K562 (cell line): ENCODE results near the gene IRF8. TPM values are rescaled to one million over a fixed set of nuclear protein-coding genes. Genes with fewer than 3 reads are reported as not detected.

Experiments
- ATAC-seq: fragments of 200-7000 bp; cut with Tn5 transposase; 3 replicates; pipeline ENCODE4 v1.9.1; 2020; ENCODE audit warnings: moderate library complexity
- BruUV-seq: library from RNA; stranded (reverse); fragments of 400-500 nt; replicated peaks from 2 replicates; lab custom pipeline; 2021; lab: Mats Ljungman, UMichigan
- CTCF ChIA-PET: fragments of 300-600 bp; formaldehyde crosslinking; extraction: SDS; loops from one replicate; lab custom pipeline; 2021; ENCODE audit warnings: low intra/inter-chr PET ratio; lab: Yijun Ruan, JAX
- POLR2A ChIA-PET: fragments of 300-600, 350-650 bp; sonication (Branson Sonifier 250); formaldehyde crosslinking; extraction: SDS; loops from one replicate; lab custom pipeline; 2021; ENCODE audit warnings: antibody characterized with exemption, inconsistent platforms; lab: Yijun Ruan, JAX
- DNase-seq, 4 experiments: peaks; one replicate each; pipeline versions ENCODE4 v3.0.0 to v3.0.0-alpha.2; 2011 to 2018; ENCODE audit warnings: low spot score in 3 of 4, mixed read lengths in 3 of 4; ENCODE audit errors: extremely low read depth in 1 of 4
- FAIRE-seq: peaks from 2 replicates; lab custom pipeline; 2011; peaks lifted over from hg19 to GRCh38; lab: Jason Lieb, UNC
- H2AFZ ChIP-seq: 2 replicates; pipeline ENCODE4 v1.6.0; 2011; ENCODE audit warnings: low read depth, low read length, control low read depth, inconsistent platforms
- H3K27ac ChIP-seq: fragments of 200-600 bp; 3 replicates; pipeline ENCODE4 v1.8.0; 2011; ENCODE audit warnings: low read depth, mild to moderate bottlenecking, control low read depth, inconsistent platforms, low read length, moderate library complexity, mixed read lengths; ENCODE audit errors: extremely low read depth
- H3K27me3 ChIP-seq, 2 experiments: fragments of 300-600 bp in 1 of 2; 2 replicates in 1 of 2; 3 replicates in 1 of 2; pipeline versions ENCODE4 v1.6.0 to v1.8.0; 2011; ENCODE audit warnings: inconsistent platforms in 2 of 2, low read length in 2 of 2, mild to moderate bottlenecking in 1 of 2, mixed read lengths in 1 of 2, moderate library complexity in 1 of 2; ENCODE audit not compliant: control insufficient read depth in 2 of 2, insufficient read depth in 2 of 2
- H3K36me3 ChIP-seq: fragments of 300-600 bp; 3 replicates; pipeline ENCODE4 v1.8.0; 2011; ENCODE audit warnings: mild to moderate bottlenecking, low read length, inconsistent platforms; ENCODE audit not compliant: control insufficient read depth, insufficient read depth
- H3K4me1 ChIP-seq, 2 experiments: fragments of 200-600 bp in 1 of 2; replicated peaks in 1 of 2; 2 replicates in 1 of 2; 3 replicates in 1 of 2; pipeline versions ENCODE4 v1.5.1 to v1.8.0; 2011; ENCODE audit warnings: inconsistent platforms in 2 of 2, low read length in 2 of 2, mild to moderate bottlenecking in 1 of 2, mixed read lengths in 1 of 2, moderate library complexity in 1 of 2; ENCODE audit not compliant: control insufficient read depth in 2 of 2, insufficient read depth in 2 of 2
- H3K4me2 ChIP-seq: 2 replicates; pipeline ENCODE4 v1.6.1; 2011; ENCODE audit warnings: low read length, control low read depth, inconsistent platforms, mixed read lengths; ENCODE audit not compliant: insufficient read depth
- H3K4me3 ChIP-seq: fragments of 200-600 bp; sonication (generic), shearing (Covaris generic); 2 replicates; pipeline ENCODE4 v1.5.1; 2016; ENCODE audit warnings: control low read depth, inconsistent platforms
- H3K79me2 ChIP-seq: fragments of 200-600 bp; 3 replicates; pipeline ENCODE4 v1.8.0; 2011; ENCODE audit warnings: low read length, inconsistent platforms; ENCODE audit not compliant: control insufficient read depth, insufficient read depth
- H3K9ac ChIP-seq, 2 experiments: 2 replicates each; pipeline versions ENCODE4 v1.6.0 to v1.6.1; 2011; ENCODE audit warnings: low read depth in 2 of 2, low read length in 2 of 2, control low read depth in 1 of 2, inconsistent platforms in 1 of 2, mild to moderate bottlenecking in 1 of 2, mixed read lengths in 1 of 2; ENCODE audit not compliant: insufficient read depth in 1 of 2
- H3K9me1 ChIP-seq: one replicate; pipeline ENCODE4 v1.6.0; 2011; ENCODE audit warnings: inconsistent platforms, mild to moderate bottlenecking, low read length, moderate library complexity; ENCODE audit not compliant: control insufficient read depth, insufficient read depth
- H3K9me3 ChIP-seq: replicated peaks from 2 replicates; pipeline ENCODE4 v1.5.1; 2011; ENCODE audit warnings: low read depth, low read length, inconsistent platforms; ENCODE audit not compliant: control insufficient read depth, insufficient read depth
- H4K20me1 ChIP-seq: replicated peaks from 2 replicates; pipeline ENCODE4 v1.6.1; 2011; ENCODE audit warnings: low read length, inconsistent platforms, mixed read lengths; ENCODE audit not compliant: control insufficient read depth, insufficient read depth
- ARID2 ChIP-seq: fragments of 450-650 bp; IDR thresholded peaks from 2 replicates; pipeline ENCODE4 v1.6.1; 2017; ENCODE audit warnings: antibody characterized with exemption, mild to moderate bottlenecking
- BRD9 ChIP-seq: fragments of 450-650 bp; IDR thresholded peaks from 2 replicates; pipeline ENCODE4 v1.6.1; 2018; ENCODE audit warnings: low read depth; ENCODE audit not compliant: partially characterized antibody
- CREB3 ChIP-seq: fragments of 450-650 bp; conservative IDR thresholded peaks from 2 replicates; pipeline ENCODE4 v1.6.1; 2016; ENCODE audit warnings: missing genetic modification characterization, low read depth, mild to moderate bottlenecking, missing compliant biosample characterization, moderate library complexity
- HCFC1 ChIP-seq: IDR thresholded peaks from 2 replicates; pipeline ENCODE4 v1.6.1; 2012; ENCODE audit warnings: low read depth, low read length, improper control_type of control experiment
- MAFG ChIP-seq: fragments of 450-650 bp; conservative IDR thresholded peaks from 2 replicates; pipeline ENCODE4 v1.6.1; 2016; ENCODE audit warnings: missing genetic modification characterization, missing compliant biosample characterization
- PHF20 ChIP-seq: fragments of 450-650 bp; IDR thresholded peaks from 2 replicates; pipeline ENCODE4 v1.6.1; 2018; ENCODE audit not compliant: partially characterized antibody
- SAFB2 ChIP-seq: fragments of 200-400 bp; formaldehyde crosslinking; IDR thresholded peaks from 2 replicates; pipeline ENCODE4 v1.6.1; 2018; ENCODE audit warnings: borderline replicate concordance, low read length, low read depth, moderate library complexity; ENCODE audit not compliant: severe bottlenecking
- TRIM28 ChIP-seq: fragments of 450-650 bp; IDR thresholded peaks from 2 replicates; pipeline ENCODE4 v1.6.1; 2017
- ZFP91 ChIP-seq: sonication (generic); formaldehyde crosslinking; IDR thresholded peaks from 2 replicates; pipeline ENCODE4 v1.8.0; 2022; ENCODE audit warnings: mild to moderate bottlenecking, missing genetic modification reagents
- ZNF133 ChIP-seq: fragments of 250-450 bp; sonication (Bioruptor Pico); IDR thresholded peaks from 2 replicates; pipeline ENCODE4 v1.4.0; 2020; ENCODE audit warnings: mild to moderate bottlenecking
- ZNF23 ChIP-seq: fragments of 250-450 bp; sonication (Bioruptor Pico); IDR thresholded peaks from 2 replicates; pipeline ENCODE4 v1.4.0; 2020; ENCODE audit warnings: mild to moderate bottlenecking
- ZNF644 ChIP-seq: fragments of 200-800 bp; sonication (Bioruptor generic); IDR thresholded peaks from 2 replicates; pipeline ENCODE4 v1.6.1; 2016; ENCODE audit warnings: low read depth, missing genetic modification characterization, missing compliant biosample characterization
- ZNF668 ChIP-seq: fragments of 250-450 bp; sonication (Bioruptor Pico); IDR thresholded peaks from 2 replicates; pipeline ENCODE4 v1.8.0; 2022; ENCODE audit warnings: mild to moderate bottlenecking, inconsistent platforms
- WGBS: fragments of 100-300 bp; shearing (Covaris generic); methylation state at CpG from one replicate; pipeline ENCODE4 v1.1.6; 2016; ENCODE audit warnings: low coverage, mixed read lengths; ENCODE audit not compliant: insufficient coverage; ENCODE audit errors: missing lambda C conversion rate; 5-methylcytosine and 5-hydroxymethylcytosine counted together
- in situ Hi-C: fragments of 300-500 bp; cut with MboI; formaldehyde crosslinking; loops from 4 replicates; pipeline ENCODE4 v1.15.0; 2018; ENCODE audit warnings: inconsistent platforms, mixed read lengths
- intact Hi-C: fragments of 100-400 bp; cut with micrococcal nuclease; formaldehyde crosslinking; loops from 2 replicates; pipeline ENCODE4 v1.14.2; 2022
- polyA plus RNA-seq, 8 experiments: library from polyadenylated mRNA; depleted of rRNA in 4 of 8; stranded (reverse) in 5 of 8; unstranded in 3 of 8; fragments of >200 nt; fragmentation: Nextera tagmentation in 2 of 8; fragmentation: Illumina TruSeq in 1 of 8; extraction: Ambion mirVana in 2 of 8; extraction: Trizol in 1 of 8; gene quantifications; 2 replicates each; pipeline versions ENCODE4 v1.2.1 to v1.2.3, GENCODE V29; 2011 to 2014; ENCODE audit warnings: inconsistent platforms in 1 of 8, missing spikeins in 1 of 8
- total RNA-seq, 7 experiments: library from RNA; depleted of rRNA in 6 of 7; stranded (reverse); fragments of >200 nt in 6 of 7; fragmentation: Illumina TruSeq in 2 of 7; extraction: Trizol in 2 of 7; gene quantifications; 2 replicates each; pipeline versions ENCODE4 v1.2.1 to v1.2.3, GENCODE V29; 2011 to 2021; ENCODE audit warnings: low replicate concordance in 1 of 7

IRF8 gene
- total and polyA plus RNA-seq, 9 of the 15 experiments (the other 6 are each of a cell fraction or from before 2014, with no cell fraction given): 0.01 to 0.98 TPM; not detected in 7

DNA sequence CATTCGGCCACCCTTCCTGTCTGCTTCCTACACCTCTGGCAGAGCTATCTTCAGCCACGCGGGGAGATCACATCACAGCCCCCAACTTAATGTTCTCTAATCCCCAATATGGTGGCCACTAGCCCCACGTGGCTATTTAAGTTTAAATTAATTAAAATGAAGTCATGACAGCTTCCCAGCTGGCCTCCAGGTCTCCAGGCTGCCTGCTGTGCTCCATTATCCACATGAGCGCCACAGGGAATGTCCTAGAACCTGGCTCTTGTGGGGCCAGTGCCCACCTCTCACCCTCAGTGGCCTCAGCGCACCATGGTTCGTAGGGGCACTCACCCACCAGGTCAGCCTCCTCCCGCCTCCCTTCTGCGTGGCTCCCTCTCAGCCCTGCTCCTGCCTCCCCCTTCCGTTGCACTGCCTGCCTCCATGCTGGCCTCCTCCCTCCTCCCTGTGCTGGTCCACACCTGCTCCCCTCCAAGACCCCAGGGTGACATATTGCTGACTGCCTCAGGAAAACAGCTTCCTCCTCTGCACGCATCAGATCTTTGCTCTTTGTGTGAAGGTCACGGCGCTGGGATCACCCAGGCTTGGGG is 47.7 kb downstream of the IRF8 start (continued):
- TF ChIP-seq CREB3 (tag) (no peak), HCFC1 (no peak), SAFB2 (no peak), ZNF133 (CRISPR knock-in tag) (no peak), BRD9 (no peak), PHF20 (no peak)

- Histone ChIP-seq H3K27me3 (peaks cover 36 to 72% of the 10 kb centered on the region in 2 experiments; a peak in 4 of 5 replicates), H4K20me1 (peaks cover 13% of the 10 kb centered on the region; the same call in 1 of the 2 replicates), H3K27ac (no peak overlapping the region), H3K4me3 (no peak overlapping the region), H3K36me3 (no peaks in the 10 kb centered on the region), H3K4me1 (peaks cover 0 to 4% of the 10 kb centered on the region in 2 experiments; a peak in 1 of 5 replicates), H3K9ac (no peak overlapping the region), H2AFZ (no peak overlapping the region), H3K9me1 (no peaks in the 10 kb centered on the region), H3K9me3 (no peaks in the 10 kb centered on the region), H3K4me2 (no peak overlapping the region), H3K79me2 (no peaks in the 10 kb centered on the region)
- in situ Hi-C loops (no loop called here), intact Hi-C loops (no loop called here)
- no TSS peak for BruUV-seq
- ATAC-seq (no peak), FAIRE-seq (no peak), DNase-seq (no peak)
- ChIA-PET POLR2A (interaction anchor here (0.9 kb wide), 1 partner anchor 12 kb away, joined by 4 read pairs; no protein-coding TSS in a partner anchor), CTCF (no interaction called here)
- WGBS: 8% methylated on average over 32 of the region's 32 CpGs
- TF ChIP-seq TRIM28 (no peak), MAFG (no peak), ZNF644 (no peak), ZNF668 (CRISPR knock-in tag) (no peak), ARID2 (no peak), ZNF23 (CRISPR knock-in tag) (no peak), ZFP91 (CRISPR knock-in tag) (no peak)
Observed at GRCh38 chr16:85947230-85948137, 48.5 kb downstream of the IRF8 start.
